HG03066 (cell line): ENCODE data around the gene THRA.
A peak's percentile ranks its signal among the peaks of the same experiment; 100 is the strongest.

Source experiments
- ATAC-seq: cut with Tn5 transposase; IDR thresholded peaks from one replicate; pipeline ENCODE4 v1.9.1; 2021; ENCODE audit warnings: low read depth; ENCODE audit not compliant: unreplicated experiment

Gene THRA, protein sequence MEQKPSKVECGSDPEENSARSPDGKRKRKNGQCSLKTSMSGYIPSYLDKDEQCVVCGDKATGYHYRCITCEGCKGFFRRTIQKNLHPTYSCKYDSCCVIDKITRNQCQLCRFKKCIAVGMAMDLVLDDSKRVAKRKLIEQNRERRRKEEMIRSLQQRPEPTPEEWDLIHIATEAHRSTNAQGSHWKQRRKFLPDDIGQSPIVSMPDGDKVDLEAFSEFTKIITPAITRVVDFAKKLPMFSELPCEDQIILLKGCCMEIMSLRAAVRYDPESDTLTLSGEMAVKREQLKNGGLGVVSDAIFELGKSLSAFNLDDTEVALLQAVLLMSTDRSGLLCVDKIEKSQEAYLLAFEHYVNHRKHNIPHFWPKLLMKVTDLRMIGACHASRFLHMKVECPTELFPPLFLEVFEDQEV

DNA sequence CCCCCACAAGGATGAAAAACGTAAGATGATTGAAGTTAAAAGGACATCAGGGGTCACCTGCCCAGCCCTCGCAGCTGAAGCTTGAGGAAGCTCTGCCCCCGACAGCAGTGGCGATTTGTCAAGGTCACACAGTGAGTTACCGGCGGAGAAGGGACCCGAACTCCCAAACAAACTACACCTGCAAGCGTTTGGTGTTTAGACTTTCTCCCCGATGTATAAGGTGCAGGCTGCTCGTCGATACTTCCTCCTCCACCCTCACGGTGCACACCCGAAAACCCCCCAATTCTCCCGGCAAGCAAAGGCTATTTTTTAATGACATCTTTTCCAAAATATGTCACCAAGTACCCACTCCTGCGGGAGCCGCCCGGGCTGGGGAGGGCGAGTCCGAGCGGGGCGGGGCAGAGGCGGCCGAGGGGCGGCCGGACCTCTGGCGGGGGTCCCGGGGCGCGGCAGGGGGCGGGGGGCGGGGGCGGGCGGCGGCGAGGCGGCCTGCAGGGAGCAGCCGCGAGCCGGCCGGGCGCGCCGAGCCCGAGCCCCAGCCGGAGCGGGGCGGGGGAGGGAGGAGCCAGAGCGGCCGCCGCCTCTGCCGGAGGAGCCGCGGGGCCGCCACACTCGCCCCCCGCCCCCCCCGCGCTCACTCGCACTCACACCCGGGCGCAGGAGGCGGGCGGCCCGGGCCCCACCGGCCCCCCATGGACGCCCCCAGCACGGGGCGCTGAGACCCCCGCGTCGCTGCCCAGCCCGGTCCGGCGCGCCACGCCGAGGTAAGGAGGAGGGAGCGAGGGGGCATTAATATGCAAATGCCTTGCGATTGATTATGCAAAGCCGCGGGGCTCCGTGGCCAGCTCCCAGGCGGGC lies at the start of gene THRA:
THRA (plus strand) TSS at position 637 of the 858 bp plus-strand sequence. CDS start 11,524 bp downstream, outside the sequence.
- peak; percentile 51 for ATAC-seq

DNA sequence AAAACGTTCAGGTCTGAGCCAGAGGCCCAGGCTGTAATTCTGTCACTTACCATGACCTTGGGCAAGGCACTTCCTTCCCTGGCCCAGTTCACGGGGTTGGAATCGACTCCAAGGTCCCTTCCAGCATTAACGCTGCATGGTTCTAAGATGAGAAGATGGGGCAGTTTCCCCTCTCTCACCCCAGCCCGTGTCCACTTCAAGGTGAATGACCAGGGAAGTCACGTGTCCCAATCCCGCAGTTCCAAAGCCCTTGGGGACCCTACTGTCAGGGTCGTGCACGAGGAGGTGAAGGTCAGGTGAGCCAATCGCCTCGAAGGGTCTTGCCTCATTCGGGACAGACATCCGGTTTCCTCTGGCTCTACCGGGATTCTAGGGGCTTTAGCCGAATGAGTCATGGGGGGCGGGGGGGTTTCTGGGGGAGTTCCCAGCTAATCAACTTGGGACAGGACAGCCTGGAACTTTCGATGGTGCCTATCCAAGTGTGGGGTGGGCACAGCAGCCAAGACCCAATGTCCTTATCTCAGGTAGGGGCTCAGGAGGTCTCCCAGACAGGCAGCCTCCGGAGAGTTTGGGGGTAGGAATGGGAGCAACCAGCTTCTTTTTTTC lies 48.3 kb upstream of the THRA start:
- ATAC-seq = no peak

DNA sequence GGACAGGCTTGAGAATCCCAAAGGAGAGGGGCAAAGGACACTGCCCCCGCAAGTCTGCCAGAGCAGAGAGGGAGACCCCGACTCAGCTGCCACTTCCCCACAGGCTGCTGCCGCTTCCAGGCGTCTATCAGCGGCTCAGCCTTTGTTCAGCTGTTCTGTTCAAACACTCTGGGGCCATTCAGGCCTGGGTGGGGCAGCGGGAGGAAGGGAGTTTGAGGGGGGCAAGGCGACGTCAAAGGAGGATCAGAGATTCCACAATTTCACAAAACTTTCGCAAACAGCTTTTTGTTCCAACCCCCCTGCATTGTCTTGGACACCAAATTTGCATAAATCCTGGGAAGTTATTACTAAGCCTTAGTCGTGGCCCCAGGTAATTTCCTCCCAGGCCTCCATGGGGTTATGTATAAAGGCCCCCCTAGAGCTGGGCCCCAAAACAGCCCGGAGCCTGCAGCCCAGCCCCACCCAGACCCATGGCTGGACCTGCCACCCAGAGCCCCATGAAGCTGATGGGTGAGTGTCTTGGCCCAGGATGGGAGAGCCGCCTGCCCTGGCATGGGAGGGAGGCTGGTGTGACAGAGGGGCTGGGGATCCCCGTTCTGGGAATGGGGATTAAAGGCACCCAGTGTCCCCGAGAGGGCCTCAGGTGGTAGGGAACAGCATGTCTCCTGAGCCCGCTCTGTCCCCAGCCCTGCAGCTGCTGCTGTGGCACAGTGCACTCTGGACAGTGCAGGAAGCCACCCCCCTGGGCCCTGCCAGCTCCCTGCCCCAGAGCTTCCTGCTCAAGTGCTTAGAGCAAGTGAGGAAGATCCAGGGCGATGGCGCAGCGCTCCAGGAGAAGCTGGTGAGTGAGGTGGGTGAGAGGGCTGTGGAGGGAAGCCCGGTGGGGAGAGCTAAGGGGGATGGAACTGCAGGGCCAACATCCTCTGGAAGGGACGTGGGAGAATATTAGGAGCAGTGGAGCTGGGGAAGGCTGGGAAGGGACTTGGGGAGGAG lies 47.5 kb upstream of the THRA start, which contains the start of gene CSF3:
CSF3 (plus strand) TSS at position 436 of the 993 bp plus-strand sequence; CDS start at position 471, 35 bp downstream.
- ATAC-seq = no peak

DNA sequence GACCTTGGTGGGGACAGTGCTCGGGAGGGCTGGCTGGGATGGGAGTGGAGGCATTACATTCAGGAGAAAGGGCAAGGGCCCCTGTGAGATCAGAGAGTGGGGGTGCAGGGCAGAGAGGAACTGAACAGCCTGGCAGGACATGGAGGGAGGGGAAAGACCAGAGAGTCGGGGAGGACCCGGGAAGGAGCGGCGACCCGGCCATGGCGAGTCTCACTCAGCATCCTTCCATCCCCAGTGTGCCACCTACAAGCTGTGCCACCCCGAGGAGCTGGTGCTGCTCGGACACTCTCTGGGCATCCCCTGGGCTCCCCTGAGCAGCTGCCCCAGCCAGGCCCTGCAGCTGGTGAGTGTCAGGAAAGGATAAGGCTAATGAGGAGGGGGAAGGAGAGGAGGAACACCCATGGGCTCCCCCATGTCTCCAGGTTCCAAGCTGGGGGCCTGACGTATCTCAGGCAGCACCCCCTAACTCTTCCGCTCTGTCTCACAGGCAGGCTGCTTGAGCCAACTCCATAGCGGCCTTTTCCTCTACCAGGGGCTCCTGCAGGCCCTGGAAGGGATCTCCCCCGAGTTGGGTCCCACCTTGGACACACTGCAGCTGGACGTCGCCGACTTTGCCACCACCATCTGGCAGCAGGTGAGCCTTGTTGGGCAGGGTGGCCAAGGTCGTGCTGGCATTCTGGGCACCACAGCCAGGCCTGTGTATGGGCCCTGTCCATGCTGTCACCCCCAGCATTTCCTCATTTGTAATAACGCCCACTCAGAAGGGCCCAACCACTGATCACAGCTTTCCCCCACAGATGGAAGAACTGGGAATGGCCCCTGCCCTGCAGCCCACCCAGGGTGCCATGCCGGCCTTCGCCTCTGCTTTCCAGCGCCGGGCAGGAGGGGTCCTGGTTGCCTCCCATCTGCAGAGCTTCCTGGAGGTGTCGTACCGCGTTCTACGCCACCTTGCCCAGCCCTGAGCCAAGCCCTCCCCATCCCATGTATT lies 46.5 kb upstream of the THRA start:
- no peak for ATAC-seq

DNA sequence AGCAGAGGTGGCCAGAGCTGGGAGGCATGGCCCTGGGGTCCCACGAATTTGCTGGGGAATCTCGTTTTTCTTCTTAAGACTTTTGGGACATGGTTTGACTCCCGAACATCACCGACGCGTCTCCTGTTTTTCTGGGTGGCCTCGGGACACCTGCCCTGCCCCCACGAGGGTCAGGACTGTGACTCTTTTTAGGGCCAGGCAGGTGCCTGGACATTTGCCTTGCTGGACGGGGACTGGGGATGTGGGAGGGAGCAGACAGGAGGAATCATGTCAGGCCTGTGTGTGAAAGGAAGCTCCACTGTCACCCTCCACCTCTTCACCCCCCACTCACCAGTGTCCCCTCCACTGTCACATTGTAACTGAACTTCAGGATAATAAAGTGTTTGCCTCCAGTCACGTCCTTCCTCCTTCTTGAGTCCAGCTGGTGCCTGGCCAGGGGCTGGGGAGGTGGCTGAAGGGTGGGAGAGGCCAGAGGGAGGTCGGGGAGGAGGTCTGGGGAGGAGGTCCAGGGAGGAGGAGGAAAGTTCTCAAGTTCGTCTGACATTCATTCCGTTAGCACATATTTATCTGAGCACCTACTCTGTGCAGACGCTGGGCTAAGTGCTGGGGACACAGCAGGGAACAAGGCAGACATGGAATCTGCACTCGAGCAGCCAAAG lies 45.2 kb upstream of the THRA start:
- ATAC-seq = no peak

DNA sequence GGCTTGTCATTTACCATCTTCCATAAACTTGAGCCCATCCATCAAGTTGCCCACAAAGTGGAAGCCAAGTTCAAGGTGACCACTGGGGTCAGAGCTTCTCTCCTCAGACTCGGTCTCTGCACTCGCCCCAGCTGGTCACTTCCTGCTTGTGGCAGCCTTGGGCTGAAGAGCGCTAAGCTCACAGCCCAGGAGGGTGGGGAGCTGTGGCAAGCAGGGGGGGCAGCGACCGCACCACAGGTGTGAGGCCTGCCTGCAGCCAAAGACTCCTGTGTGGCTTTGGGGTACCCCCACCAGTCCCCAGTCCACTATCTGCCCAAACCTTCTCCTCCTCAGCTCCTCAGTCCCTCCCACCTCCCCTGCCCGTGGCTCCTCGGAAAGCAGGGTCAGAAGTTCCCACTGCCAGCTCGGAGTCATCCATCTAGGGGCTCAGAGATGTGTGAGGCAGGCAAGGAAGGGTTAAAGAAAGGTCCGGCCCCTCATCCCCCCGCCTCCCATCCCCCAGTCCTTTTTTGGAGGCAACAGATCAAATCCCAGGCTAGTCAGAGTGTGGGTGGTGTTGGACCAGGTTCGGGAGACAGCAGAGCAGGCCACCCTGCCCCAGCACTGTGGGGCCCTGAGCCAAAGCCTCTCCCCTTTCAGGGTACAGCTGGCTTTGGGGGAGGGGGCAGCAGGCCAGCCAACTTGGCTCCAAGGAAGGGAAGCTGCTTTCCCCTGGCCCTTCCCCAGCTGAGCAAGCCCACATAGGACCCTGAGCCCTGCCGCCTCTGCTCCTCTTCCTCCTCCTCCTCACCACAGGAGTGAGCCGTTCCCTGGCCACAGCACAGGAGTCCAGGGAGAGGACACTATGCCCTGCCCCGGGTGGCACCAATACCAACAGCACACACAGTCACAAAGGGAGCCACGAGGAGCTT lies 44.3 kb upstream of the THRA start:
- no peak for ATAC-seq

DNA sequence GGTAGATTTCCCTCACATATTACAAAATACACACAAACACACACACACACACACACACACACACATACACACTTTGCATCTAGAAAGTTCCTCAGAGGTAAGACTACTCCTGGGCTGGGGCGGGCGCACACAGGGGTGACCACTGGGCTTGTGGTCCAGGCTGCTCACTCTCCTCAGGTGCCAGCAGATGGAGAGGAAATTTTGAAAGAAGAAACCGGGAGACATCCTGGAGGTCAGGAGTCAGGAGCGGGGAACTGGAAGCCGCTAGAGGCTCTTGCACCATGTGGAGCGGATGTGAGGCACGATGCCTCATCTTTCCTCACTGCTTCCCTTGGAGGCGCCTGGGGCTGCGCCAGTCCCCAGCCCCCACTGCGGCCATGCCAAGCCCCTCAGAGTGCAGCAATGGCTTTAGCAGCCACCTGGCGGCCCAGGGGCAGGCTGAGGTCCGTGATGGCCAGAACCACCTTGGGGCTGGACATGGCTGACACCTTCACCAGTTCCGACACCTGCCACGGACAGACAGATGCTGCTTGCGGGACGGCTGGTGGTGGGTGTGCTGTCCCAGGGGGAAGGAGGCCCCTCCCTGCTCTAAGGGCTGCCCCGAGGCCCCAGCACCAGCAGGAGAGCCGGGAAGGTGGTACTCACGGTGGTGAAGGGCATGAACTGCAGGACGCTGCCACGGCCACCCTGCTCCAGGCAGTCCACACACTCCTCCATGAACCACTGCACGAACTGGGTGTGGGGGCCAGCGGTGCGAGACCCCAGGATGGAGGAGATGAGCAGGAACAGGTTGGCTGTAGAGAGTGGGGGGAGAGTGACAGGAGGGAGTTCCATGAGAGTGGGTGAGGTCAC lies 43.4 kb upstream of the THRA start:
- ATAC-seq = no peak

DNA sequence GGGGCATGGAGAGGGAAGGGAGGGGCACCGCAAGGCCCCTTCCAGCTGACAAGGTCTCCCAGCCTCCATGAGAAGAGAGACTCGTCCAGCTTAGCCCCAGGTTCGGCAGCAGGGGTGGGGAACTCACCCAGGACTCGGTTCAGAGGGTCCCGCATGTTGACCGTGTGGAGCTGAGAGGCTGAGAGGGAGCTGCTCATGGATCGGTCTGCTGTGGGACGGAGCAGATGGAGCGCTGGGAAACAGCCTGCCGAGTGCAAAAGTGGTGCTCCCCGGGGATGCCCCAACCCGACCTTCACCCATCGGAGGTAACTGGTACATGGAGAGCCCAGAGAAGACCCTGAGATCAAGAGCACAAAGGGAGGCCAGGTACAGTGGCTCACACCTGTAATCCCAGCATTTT lies 42.6 kb upstream of the THRA start:
- no peak for ATAC-seq

DNA sequence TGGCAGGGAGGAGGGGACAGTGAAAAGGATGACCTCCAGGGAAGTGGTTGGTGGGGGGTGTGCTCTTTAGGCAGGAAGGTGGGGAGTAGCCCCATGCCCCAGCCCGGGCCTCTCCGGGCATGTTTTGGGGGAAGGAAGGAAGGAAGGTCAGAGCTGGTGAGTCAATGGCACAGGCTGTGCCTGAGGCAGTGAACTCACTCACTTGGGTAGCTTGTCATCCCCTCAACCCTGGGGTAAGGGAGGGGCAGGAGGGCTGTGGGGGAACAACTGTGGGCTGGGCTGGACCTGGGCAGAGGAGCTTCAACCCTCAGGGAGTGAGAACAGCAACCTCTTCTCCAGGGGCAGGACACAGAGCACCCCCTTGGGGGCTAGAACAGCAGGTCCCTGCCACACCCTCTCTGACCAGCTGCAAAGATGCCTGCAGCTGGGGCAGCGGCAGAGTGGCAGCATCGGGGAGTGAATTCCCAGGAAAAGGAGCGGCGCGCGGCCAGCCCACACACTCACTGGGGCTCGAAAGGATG lies 41.3 kb upstream of the THRA start:
- no peak for ATAC-seq

DNA sequence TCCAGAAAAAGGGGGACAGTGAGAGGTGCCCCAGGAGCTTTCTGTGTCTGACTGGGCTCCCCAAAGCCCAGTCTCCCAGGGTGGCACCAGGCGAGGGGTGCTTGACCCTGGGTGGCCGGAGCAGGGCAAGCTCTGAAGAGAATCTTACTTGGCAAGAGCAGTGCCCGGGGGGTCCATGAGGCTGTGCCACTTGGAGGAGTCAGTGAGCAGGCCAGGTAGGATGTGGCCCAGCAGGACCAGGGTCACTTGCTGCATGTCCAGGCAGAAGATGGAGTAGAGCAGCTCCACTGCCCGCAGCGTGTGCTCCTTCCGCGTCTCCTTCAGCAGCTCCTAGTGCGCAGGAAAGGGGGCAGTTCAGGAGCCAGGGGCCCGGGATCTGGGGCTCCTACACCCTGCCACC lies 40.3 kb upstream of the THRA start:
- ATAC-seq = no peak

DNA sequence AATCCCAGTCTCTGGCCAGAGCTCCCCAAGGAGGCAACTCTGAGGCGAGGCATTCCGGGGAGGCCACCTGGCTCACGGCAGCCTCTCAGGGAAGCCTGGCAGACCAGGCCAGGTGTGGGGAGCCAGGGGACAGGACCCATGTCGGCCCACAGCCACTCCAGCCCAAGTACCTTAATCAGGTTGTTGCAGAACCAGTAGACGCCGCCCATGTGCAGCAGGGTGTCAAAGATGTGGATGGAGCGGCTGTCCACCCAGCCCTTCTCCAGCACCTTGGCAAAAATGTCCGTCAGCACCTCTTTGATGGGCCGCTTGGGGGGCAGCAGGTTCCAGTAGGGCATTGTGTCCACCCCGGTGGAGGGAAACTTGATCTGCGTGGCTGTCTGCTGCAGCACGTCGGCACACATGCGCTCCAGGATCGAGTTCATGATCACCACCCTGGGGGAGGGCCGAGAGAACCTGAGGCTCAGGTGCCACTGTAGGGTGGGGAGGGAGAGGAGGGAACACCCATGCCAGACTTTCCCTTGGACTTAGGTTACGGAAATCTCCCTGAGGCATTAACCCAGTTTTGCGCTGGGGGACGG lies 39.7 kb upstream of the THRA start:
- ATAC-seq = no peak

DNA sequence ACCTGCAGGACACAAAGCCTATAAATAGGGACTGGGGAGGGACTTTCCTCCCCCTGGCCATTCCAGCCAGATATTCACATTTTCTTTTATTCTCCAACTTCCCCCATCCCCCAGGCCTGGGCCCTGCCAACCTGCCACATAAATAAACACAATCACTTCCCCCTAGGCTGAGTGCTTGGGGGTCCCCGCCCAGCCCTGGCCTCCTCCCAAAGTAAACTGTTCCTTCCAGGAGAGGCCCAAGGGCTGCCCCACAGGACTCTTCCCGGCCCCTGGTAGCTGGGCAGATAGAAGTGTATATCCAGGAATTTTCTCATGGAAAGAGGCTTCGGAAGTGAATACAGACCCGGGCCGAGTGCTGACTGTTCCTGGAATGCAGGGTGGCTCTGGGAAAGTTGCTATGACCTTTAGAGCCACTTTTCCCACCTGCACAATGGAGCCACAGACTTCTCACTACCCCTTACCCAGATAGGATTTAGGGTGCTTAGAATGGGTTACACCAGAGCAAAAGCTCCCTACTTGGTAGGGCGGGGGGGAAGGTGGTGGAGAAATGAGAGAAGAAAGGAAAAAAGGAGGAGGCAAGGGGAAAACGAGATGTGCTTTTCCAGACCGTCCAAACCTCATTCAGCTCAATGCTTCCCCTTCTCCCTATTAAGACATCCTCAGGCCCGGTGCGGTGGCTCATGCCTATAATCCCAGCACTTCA lies 39.0 kb upstream of the THRA start:
- no peak for ATAC-seq

DNA sequence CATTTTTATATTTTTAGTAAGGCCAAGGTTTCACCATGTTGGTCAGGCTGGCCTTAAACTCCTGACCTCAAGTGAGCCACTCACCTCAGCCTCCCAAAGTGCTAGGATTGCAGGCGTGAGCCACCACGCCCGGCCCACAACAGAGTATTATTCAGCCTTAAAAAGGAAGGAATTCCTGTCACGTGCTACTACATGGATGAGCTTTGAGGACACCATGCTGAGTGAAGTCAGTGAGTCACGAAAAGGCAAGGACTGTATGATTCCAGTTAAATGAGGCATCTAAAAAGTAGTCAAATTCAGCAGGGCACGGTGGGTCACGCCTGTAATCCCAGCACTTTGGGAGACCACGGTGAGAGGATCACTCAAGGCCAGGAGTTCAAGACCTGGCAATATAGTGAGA lies 37.9 kb upstream of the THRA start:
- no peak for ATAC-seq

DNA sequence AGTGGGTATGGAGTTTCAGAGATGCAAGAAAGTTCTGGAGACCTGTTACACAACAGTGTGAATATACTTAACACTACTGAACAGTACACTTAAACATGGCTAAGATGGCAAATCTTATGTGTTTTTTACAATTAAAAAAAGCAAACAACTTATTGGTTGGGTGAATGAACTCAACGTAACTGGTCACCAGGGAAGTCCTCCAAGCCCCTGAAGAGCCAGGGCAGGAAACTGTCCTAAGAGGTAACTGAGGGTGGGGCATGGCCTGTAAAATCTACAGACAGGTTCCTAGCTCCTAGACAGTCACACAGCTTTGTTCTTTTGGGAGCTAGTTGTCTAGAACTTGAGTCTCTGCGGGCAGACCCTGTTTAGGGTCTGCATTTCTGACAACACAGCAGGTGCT lies 37.2 kb upstream of the THRA start:
- no peak for ATAC-seq
